Loucy (cell line): ENCODE measurements around the gene RECQL5.

ENCODE experiments used
- EZH2phosphoT487 ChIP-seq: fragments of 200-600 bp; IDR thresholded peaks from 2 replicates; pipeline ENCODE4 v1.6.1; 2018; ENCODE audit warnings: antibody characterized with exemption, mild to moderate bottlenecking, moderate library complexity, borderline replicate concordance
- TF ChIP-seq, protein P1 (sequence below): fragments of 200-600 bp; sonication (generic); conservative IDR thresholded peaks from 2 replicates; pipeline ENCODE4 v1.5.1; 2014; ENCODE audit warnings: mild to moderate bottlenecking, antibody characterized with exemption, low read length

DNA sequence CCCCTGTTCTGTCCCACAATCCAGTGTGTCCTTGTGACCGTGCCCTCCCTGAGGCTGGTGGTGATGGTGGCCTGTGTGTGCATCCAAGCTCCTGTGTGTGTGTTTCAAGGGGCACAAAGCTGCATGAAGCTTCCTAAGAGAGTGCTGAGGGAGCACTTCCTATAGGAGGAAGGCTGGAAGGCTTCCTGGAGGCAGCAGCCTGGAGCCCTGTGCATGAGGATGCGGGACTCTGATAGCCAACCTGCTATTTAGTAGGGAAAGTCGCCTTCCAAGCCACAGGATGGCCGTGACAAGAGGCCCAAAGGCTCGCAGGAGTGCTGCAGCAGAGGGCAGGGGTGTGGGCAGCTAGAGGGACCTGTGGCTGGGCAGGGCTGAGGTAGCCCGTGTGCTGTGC is 71.0 kb downstream of the RECQL5 start:
- TF ChIP-seq, protein P1, sequence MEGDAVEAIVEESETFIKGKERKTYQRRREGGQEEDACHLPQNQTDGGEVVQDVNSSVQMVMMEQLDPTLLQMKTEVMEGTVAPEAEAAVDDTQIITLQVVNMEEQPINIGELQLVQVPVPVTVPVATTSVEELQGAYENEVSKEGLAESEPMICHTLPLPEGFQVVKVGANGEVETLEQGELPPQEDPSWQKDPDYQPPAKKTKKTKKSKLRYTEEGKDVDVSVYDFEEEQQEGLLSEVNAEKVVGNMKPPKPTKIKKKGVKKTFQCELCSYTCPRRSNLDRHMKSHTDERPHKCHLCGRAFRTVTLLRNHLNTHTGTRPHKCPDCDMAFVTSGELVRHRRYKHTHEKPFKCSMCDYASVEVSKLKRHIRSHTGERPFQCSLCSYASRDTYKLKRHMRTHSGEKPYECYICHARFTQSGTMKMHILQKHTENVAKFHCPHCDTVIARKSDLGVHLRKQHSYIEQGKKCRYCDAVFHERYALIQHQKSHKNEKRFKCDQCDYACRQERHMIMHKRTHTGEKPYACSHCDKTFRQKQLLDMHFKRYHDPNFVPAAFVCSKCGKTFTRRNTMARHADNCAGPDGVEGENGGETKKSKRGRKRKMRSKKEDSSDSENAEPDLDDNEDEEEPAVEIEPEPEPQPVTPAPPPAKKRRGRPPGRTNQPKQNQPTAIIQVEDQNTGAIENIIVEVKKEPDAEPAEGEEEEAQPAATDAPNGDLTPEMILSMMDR = no peak
- TF ChIP-seq EZH2phosphoT487 = no peak
